ENCODE data around the gene TRIM34.
"Not testable (repeated sequence)": the region's sequence is repeated elsewhere in the genome, so short reads cannot be mapped to it uniquely, and the experiment has no call there.

TRIM34 gene

GRCh38 chr11:5624489-5625279 lies at the start of gene TRIM34:
Gene TRIM34 (plus strand): TSS chr11:5625001. CDS start chr11:5632332, 7,331 bp downstream.
- peak; percentile 7 to 28 (median 21) for DNase-seq (ENCODE audit: low read depth in 3 of 3, low spot score in 1 of 3)

DNA sequence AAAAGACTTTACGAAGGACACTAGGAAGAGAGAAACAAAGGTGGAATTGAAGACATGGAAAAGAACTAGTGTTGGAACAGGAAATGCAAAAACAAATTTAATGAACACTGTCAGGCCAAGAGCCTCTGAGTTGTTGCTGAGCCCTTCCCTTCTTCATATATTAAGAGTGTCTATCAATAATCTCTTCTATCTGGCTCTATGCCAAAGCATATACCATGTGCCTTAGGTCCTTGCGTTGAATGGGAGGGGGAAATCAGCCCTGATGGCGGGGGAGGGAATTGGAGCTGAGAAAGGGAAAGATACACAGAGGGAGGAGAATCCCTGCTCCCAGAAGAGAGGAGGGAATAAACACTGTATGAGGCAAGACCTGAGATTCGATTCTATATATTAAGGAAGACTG lies 49.6 kb upstream of the TRIM34 start:
- no peak for DNase-seq (ENCODE audit: low read depth in 3 of 3, low spot score in 1 of 3)

GRCh38 chr11:5577101-5577500 lies 47.7 kb upstream of the TRIM34 start:
- no peak for DNase-seq (ENCODE audit: low read depth in 3 of 3, low spot score in 1 of 3)

GRCh38 chr11:5580577-5580976 lies 44.2 kb upstream of the TRIM34 start, which contains the start of gene OR52B6:
Gene OR52B6 (plus strand): TSS chr11:5580877. CDS start chr11:5580877, 0 bp downstream.
- DNase-seq (ENCODE audit: low read depth in 3 of 3, low spot score in 1 of 3) = no peak

DNA sequence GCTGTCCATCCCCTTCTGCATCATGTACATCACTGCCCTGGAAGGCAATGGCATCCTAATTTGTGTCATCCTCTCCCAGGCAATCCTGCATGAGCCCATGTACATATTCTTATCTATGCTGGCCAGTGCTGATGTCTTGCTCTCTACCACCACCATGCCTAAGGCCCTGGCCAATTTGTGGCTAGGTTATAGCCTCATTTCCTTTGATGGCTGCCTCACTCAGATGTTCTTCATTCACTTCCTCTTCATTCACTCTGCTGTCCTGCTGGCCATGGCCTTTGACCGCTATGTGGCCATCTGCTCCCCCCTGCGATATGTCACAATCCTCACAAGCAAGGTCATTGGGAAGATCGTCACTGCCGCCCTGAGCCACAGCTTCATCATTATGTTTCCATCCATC lies 43.8 kb upstream of the TRIM34 start:
- no peak for DNase-seq (ENCODE audit: low read depth in 3 of 3, low spot score in 1 of 3)

DNA sequence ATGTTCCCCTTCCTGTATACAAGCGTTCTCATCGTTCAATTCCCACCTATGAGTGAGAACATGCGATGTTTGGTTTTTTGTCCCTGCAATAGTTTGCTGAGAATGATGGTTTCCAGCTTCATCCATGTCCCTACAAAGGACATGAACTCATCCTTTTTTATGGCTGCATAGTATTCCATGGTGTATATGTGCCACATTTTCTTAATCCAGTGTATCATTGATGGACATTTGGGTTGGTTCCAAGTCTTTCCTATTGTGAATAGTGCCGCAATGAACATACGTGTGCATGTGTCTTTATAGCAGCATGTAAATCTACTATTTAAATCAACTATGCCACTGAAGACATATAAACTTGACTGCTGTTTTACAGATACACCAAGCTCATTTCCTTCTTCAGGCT lies 40.3 kb upstream of the TRIM34 start:
- not testable (repeated sequence) for DNase-seq (ENCODE audit: low read depth in 3 of 3, low spot score in 1 of 3)

DNA sequence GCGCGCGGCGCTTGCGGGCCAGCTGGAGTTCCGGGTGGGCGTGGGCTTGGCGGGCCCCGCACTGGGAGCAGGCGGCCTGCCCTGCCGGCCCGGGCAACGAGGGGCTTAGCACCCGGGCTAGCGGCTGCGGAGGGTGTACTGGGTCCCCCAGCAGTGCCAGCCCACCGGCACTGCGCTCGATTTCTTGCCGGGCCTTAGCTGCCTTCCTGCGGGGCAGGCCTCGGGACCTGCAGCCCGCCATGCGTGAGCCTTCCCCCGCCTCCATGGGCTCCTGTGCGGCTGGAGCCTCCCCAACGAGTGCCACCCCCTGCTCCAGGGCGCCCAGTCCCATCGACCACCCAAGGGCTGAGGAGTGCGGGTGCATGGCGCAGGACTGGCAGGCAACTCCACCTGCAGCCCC lies 34.9 kb upstream of the TRIM34 start:
- DNase-seq (ENCODE audit: low read depth in 3 of 3, low spot score in 1 of 3) = not testable (repeated sequence)

- DNase-seq (ENCODE audit: low read depth in 3 of 3, low spot score in 1 of 3) = no peak
Observed at GRCh38 chr11:5591613-5592012, 33.2 kb upstream of the TRIM34 start.

- DNase-seq (ENCODE audit: low read depth in 3 of 3, low spot score in 1 of 3) = no peak
Observed at GRCh38 chr11:5592615-5593014, 32.2 kb upstream of the TRIM34 start.

- no peak for DNase-seq (ENCODE audit: low read depth in 3 of 3, low spot score in 1 of 3)
Observed at GRCh38 chr11:5593146-5593545, 31.7 kb upstream of the TRIM34 start.

DNA sequence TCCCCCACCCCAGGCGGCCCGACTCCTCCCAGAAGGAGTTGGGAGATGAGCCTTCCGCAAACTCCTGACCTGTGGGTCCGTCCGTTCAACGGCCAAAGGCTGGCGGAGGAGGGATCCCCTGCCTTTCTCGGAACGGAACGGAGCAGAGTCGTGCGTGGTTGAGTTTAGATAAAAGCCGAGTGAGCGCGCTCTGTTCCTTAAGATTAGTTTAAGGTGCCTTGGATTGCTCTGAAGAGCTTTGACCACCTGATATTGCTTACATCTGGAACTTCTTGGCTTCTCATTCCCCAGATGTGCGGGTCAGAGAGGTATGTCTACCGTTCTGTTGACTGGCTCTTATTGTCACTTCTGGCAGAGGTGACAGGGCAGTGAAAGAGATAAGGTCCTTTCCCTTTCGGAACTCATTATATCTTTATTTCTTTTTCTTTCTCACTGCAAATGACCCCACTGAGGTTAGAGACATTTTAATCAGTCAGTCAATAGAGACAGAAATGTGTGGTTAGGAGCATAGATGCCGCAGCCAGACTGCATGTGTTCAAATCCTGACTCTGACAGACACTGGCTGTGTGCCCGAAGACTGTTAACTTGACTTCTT lies 28.1 kb upstream of the TRIM34 start, which contains the start of gene TRIM6:
Gene TRIM6, plus strand, starts transcription at position 31 of the 595 bp plus-strand sequence. Its CDS starts 261 bp downstream, at position 292.
- DNase-seq (ENCODE audit: low read depth in 3 of 3, low spot score in 1 of 3) = peak in 1 of 3 donors; percentile 2

DNA sequence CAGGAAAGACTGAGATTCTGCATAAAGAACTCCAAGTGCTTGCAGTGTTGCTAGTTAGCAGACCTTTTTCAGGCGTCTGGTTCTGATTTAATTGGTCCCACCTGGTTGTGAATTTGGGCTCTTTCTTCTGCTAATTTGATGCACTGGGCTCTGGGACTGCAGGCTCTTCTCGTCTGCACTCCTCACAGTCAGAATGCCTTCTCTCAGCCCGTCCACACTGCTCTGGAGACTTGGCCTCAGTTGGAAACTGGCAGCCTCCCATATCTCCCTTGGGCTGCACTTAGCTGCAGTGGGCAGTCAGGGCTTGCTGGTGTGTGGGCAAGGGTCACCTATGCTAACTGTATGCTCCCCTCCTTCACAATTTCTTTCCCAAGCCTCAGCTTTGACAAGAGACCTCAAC lies 26.8 kb upstream of the TRIM34 start:
- no peak for DNase-seq (ENCODE audit: low read depth in 3 of 3, low spot score in 1 of 3)

GRCh38 chr11:5600374-5600851 lies 24.4 kb upstream of the TRIM34 start:
- peak in 2 of 3 donors; percentile 14 to 22 for DNase-seq (ENCODE audit: low read depth in 3 of 3, low spot score in 1 of 3)

- not testable (repeated sequence) for DNase-seq (ENCODE audit: low read depth in 3 of 3, low spot score in 1 of 3)
Observed at GRCh38 chr11:5602791-5603190, 22.0 kb upstream of the TRIM34 start.

DNA sequence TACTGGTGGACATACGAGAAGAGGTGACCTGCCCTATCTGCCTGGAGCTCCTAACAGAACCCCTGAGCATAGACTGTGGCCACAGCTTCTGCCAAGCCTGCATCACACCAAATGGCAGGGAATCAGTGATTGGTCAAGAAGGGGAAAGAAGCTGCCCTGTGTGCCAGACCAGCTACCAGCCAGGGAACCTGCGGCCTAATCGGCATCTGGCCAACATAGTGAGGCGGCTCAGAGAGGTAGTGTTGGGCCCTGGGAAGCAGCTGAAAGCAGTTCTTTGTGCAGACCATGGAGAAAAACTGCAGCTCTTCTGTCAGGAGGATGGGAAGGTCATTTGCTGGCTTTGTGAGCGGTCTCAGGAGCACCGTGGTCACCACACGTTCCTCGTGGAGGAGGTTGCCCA lies 21.5 kb upstream of the TRIM34 start:
- DNase-seq (ENCODE audit: low read depth in 3 of 3, low spot score in 1 of 3) = no peak

DNA sequence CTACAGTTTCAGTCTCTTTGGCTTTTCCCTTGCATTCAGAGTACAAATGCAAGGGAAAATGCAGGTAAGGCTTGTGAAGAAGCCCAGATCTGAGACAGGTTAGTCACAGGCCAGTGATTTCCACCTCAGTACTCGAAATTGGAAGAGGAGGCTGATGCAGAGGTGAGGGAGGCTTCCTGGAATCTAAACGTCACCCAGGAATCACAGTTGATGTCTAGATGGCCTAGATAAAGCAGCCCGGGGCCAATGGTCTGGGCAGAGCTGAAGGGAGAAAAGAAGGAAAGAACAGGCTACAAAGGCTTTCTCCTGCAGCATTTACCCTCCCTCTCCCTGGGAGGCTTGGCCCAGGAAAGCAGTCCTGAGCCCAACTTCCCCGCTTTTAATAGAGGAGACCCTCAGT lies 19.9 kb upstream of the TRIM34 start:
- DNase-seq (ENCODE audit: low read depth in 3 of 3, low spot score in 1 of 3) = no peak

DNA sequence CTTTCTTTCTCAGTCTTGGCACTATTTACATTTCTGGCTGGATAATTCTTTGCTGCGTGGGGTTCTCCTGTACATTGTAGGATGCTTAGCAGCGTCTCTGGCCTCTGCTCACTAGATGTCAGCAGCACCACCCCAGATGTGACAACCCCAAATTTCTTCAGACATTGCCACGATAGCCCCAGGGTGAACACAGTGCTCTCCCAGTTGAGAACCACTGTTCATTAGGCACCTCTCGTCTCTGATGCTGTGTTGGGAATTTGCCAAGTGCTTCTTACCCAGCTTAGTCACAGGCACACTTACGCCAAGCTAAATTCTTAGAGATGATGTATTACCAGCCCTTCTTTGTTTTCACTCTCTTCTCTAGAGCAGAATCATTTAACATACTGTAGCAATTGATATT lies 19.0 kb upstream of the TRIM34 start:
- DNase-seq (ENCODE audit: low read depth in 3 of 3, low spot score in 1 of 3) = no peak

DNA sequence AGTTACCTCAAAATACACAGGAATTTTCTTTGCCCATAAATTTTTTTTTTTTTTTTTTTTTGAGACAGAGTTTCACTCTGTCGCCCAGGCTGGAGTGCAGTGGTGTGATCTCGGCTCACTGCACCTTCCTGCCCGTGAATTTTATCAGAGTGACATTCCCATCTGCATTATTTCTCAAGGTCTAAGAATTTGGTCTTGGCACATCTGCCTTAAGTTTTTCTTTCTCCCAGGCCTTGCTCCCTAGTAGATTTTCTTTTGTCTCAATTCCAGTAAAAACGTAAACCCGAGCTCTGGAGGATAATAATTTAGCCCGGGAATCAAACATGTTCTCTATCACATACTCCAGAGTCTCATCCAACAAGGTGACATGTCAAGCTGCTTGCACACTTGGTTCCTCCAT lies 16.0 kb upstream of the TRIM34 start:
- DNase-seq (ENCODE audit: low read depth in 3 of 3, low spot score in 1 of 3) = no peak

DNA sequence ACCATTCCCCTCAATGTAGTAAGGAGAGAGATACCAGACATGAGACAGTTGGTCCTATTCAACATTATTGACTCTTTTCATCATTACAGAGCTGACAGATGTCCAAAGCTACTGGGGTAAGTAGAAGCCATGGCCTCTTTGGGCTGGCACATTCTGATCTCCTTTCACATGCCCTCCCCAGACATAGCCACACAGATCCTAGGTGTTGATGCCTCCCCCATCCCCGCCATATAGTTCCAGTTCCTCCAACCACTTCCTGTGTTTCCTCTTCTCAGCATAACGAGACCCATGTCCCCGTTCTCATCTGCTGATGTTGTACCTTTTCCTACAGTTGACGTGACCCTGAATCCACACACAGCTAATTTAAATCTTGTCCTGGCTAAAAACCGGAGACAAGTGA lies 14.4 kb upstream of the TRIM34 start:
- DNase-seq (ENCODE audit: low read depth in 3 of 3, low spot score in 1 of 3) = no peak

- no peak for DNase-seq (ENCODE audit: low read depth in 3 of 3, low spot score in 1 of 3)
Observed at GRCh38 chr11:5611627-5612026, 13.2 kb upstream of the TRIM34 start.

DNA sequence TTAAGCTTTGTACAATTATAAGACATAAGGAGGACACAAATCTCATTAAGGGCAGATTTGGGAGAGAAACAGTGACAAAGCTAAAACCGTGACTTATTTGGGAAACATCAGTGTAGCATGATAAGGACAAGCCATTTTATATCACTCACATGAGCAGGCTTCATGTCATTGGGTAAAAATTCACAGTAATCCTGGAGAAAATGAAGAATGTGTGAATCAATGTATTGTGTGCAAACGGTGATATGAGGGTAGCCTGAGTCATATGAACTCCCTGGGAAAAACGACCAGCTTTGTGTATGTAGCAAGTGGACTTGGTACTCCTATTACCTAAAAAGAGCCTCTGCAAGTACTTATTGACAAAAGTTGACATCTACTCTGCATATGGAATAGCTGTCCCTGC lies 6.0 kb upstream of the TRIM34 start:
- no peak for DNase-seq (ENCODE audit: low read depth in 3 of 3, low spot score in 1 of 3)
